Pancreas (tissue), 10 donors: ENCODE measurements around the gene ARHGAP44. TPM values are rescaled to one million over a fixed set of nuclear protein-coding genes. Genes with fewer than 3 reads are reported as not detected.

Experiments
- ATAC-seq, 4 donors: fragments of 200-7000 bp; cut with Tn5 transposase; one replicate each; pipeline versions ENCODE4 v1.8.0 to v1.9.1; 2020; ENCODE audit warnings: mild to moderate bottlenecking in 4 of 4, moderate library complexity in 4 of 4
- DNase-seq, 6 donors: peaks; one replicate each; pipeline ENCODE4 v3.0.0-alpha.2; 2020
- FAIRE-seq: peaks from 2 replicates; lab custom pipeline; 2012; peaks lifted over from hg19 to GRCh38; lab: Jason Lieb, UNC
- H3K27ac ChIP-seq, 4 donors: fragments of 200-600 bp; sonication (generic); 1 replicate in 3 of 4; 2 replicates in 1 of 4; pipeline versions ENCODE4 v1.5.0 to v1.8.0; 2020
- H3K27me3 ChIP-seq, 4 donors: fragments of 200-600 bp; one replicate each; pipeline ENCODE4 v1.8.0; 2021
- H3K36me3 ChIP-seq, 3 donors: fragments of 200-600 bp; sonication (generic) in 1 of 3; one replicate each; pipeline versions ENCODE4 v1.5.0 to v1.8.0; 2020 to 2021
- H3K4me1 ChIP-seq, 3 donors: fragments of 200-600 bp; one replicate each; pipeline ENCODE4 v1.8.0; 2021
- H3K4me3 ChIP-seq, 4 donors: fragments of 200-600 bp; sonication (generic) in 2 of 4; one replicate each; pipeline versions ENCODE4 v1.5.0 to v1.8.0; 2020 to 2021
- H3K9me3 ChIP-seq, 4 donors: fragments of 200-600 bp; one replicate each; pipeline ENCODE4 v1.8.0; 2021
- CTCF ChIP-seq, 4 donors: fragments of 200-600 bp; sonication (generic) in 3 of 4; IDR thresholded peaks; one replicate each; pipeline versions ENCODE4 v1.5.0 to v1.8.0; 2021; ENCODE audit warnings: antibody characterized with exemption in 4 of 4
- WGBS, 2 donors: extraction: QIAGEN DNeasy Blood & Tissue Kit; methylation state at CpG; one replicate each; pipeline ENCODE4 v1.1.7; 2013; 5-methylcytosine and 5-hydroxymethylcytosine counted together
- intact Hi-C, 3 donors: fragments of 100-400 bp; cut with DNase I; formaldehyde crosslinking; loops; one replicate each; pipeline versions ENCODE4 v1.11.1 to v1.14.2; 2022
- polyA plus RNA-seq, 2 donors: library from polyadenylated mRNA; stranded (reverse); fragments of 200-250 nt; gene quantifications; one replicate each; pipeline ENCODE4 v1.2.3, GENCODE V29; 2013
- total RNA-seq, 6 donors: library from RNA; stranded (reverse); fragmentation: NEBNext Ultra II Directional in 4 of 6; extraction: Animal tissue kit (Norgen Biotek cat#: 25700) in 4 of 6; gene quantifications; one replicate each; pipeline versions ENCODE4 v1.2.1 to v1.2.4, GENCODE V29; 2021 to 2023
- donor health status: healthy with polysubstance abuse.
- donor health status: DM: no; HTN: no; CAD: no; lungs with moderate emphysema.
- donor health status: DM: no; HTN: no; CAD: no.
- donor health status: control.
- donor health status: control.
- donor health status: Bipolar disorder and iron deficiency.
- donor health status: DM: yes; HTN: yes; CAD: no.
- donor health status: DM: no; HTN: no; CAD: no.
- donor health status: DM: no; HTN: no; CAD: no.
- donor health status: DM: yes; HTN: yes; CAD: no.

ARHGAP44 gene
- total and polyA plus RNA-seq, 8 donors, result 3.4 to 7.5 (median 4.4) TPM

GRCh38 chr17:12768255-12768654 is 21.0 kb upstream of the ARHGAP44 start:
- WGBS, 2 donors, result 59 to 72% methylated on average over 4 of the region's 4 CpGs
- intact Hi-C loops, result no loop called here
- Histone ChIP-seq H3K4me1 (no peaks in the 10 kb centered on the region), H3K9me3 (peaks cover 0 to 3% (median 0%) of the 10 kb centered on the region in 4 donors), H3K27me3 (no peaks in the 10 kb centered on the region), H3K4me3 (no peak overlapping the region), H3K27ac (no peak overlapping the region), H3K36me3 (no peaks in the 10 kb centered on the region)
- no peak for ATAC-seq
- DNase-seq, result no peak
- no peak for TF ChIP-seq CTCF (IDR thresholded peaks at IDR 0.05)
- no peak for FAIRE-seq

DNA sequence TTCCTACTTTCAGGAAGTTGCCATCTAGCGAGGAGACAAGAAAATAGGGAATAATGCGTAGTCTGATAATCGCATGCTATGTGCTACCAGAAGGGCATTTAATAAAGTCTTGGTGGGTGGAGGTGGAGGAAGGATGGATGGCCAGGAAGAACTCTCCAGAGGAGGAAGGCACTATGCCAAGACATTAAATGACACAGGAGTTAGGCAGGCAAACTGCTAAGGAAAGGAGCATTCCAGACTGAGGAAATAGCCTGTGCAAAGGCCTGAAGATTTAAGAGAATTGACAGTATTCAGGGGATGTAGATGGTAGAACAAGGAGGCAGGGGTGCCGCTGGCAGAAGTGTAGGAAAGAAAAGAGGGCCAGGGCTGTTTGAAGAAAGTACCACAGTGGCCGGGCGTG is 19.3 kb upstream of the ARHGAP44 start:
- H3K4me1 ChIP-seq, result no peaks in the 10 kb centered on the region
- no peak for TF ChIP-seq CTCF (IDR thresholded peaks at IDR 0.05)
- intact Hi-C loops, result no loop called here
- no peak for ATAC-seq
- no peak for DNase-seq
- FAIRE-seq, result no peak
- peaks cover 0 to 2% (median 0%) of the 10 kb centered on the region in 4 donors for H3K9me3 ChIP-seq
- H3K4me3 ChIP-seq, result no peak overlapping the region
- H3K27ac ChIP-seq, result no peak overlapping the region
- WGBS, 2 donors, result 90 to 93% methylated on average over 6 of the region's 6 CpGs
- H3K36me3 ChIP-seq, result no peaks in the 10 kb centered on the region
- H3K27me3 ChIP-seq, result no peaks in the 10 kb centered on the region

GRCh38 chr17:12773153-12773552 is 16.1 kb upstream of the ARHGAP44 start:
- ATAC-seq (no peak), FAIRE-seq (no peak), DNase-seq (no peak)
- 48 to 56% methylated on average over 1 of the region's 1 CpG for WGBS, 2 donors
- no peaks in the 10 kb centered on the region for H3K36me3 ChIP-seq
- H3K27me3 ChIP-seq, result no peaks in the 10 kb centered on the region
- H3K9me3 ChIP-seq, result no peaks in the 10 kb centered on the region
- H3K4me3 ChIP-seq, result no peak overlapping the region
- intact Hi-C loops, result no loop called here
- no peaks in the 10 kb centered on the region for H3K4me1 ChIP-seq
- TF ChIP-seq CTCF (IDR thresholded peaks at IDR 0.05), result no peak
- H3K27ac ChIP-seq, result no peak overlapping the region

DNA sequence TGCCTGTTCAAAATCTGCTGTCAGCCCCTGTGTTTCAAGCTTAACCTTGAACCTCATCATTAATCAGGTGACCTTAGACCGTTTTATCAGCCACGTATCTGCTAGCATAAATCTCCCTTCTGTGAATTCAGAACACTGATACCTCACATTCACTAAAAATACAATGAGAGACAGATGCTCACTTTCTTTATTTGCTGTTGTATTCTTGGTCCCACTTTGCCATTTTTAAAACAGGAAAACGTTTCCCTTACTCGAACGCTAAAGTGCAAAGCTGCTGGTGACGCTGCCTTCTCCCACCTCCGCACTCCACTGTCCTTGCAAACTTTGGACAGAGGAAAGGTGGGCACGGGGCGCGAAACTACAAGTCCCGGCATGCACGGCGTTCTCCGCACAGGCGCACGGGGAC is 220 bp upstream of the ARHGAP44 start:
- ATAC-seq, result no peak
- intact Hi-C loops, result no loop called here
- H3K36me3 ChIP-seq, result no peaks in the 10 kb centered on the region
- DNase-seq, result no peak
- no peak for FAIRE-seq
- H3K4me3 ChIP-seq, result peak overlapping the region; percentile 65 to 77 (median 74)
- H3K27me3 ChIP-seq, result no peaks in the 10 kb centered on the region
- WGBS, 2 donors, result 0 to 1% methylated on average over 16 of the region's 16 CpGs
- H3K4me1 ChIP-seq, result no peaks in the 10 kb centered on the region
- TF ChIP-seq CTCF (IDR thresholded peaks at IDR 0.05), result no peak
- H3K27ac ChIP-seq, result peak overlapping the region in 3 of 4 donors; percentile 29 to 64 (median 60)
- no peaks in the 10 kb centered on the region for H3K9me3 ChIP-seq

- peak in 1 of 6 donors; percentile 28 for DNase-seq
- intact Hi-C loops, result no loop called here
- WGBS, 2 donors, result 23 to 25% methylated on average over 27 of the region's 27 CpGs
These were observed 1.2 kb downstream of the ARHGAP44 start for GRCh38 chr17:12790249-12791106.

More at GRCh38 chr17:12790249-12791106, 1.2 kb downstream of the ARHGAP44 start:
- Histone ChIP-seq H3K4me1 (no peaks in the 10 kb centered on the region), H3K27ac (no peak overlapping the region), H3K27me3 (no peaks in the 10 kb centered on the region), H3K4me3 (peak overlapping the region; percentile 65 to 77 (median 74)), H3K36me3 (no peaks in the 10 kb centered on the region), H3K9me3 (no peaks in the 10 kb centered on the region)
- TF ChIP-seq CTCF (IDR thresholded peaks at IDR 0.05), result no peak
- ATAC-seq (peak in 2 of 4 donors; percentile 6 to 51), FAIRE-seq (no peak)
